Measurements from ENCODE around the gene MINDY1. TPM values are rescaled to one million over a fixed set of nuclear protein-coding genes. Genes with fewer than 3 reads are reported as not detected.

MINDY1 gene
- total RNA-seq, 1 donor from 2014 or later, result 10.7 TPM

DNA sequence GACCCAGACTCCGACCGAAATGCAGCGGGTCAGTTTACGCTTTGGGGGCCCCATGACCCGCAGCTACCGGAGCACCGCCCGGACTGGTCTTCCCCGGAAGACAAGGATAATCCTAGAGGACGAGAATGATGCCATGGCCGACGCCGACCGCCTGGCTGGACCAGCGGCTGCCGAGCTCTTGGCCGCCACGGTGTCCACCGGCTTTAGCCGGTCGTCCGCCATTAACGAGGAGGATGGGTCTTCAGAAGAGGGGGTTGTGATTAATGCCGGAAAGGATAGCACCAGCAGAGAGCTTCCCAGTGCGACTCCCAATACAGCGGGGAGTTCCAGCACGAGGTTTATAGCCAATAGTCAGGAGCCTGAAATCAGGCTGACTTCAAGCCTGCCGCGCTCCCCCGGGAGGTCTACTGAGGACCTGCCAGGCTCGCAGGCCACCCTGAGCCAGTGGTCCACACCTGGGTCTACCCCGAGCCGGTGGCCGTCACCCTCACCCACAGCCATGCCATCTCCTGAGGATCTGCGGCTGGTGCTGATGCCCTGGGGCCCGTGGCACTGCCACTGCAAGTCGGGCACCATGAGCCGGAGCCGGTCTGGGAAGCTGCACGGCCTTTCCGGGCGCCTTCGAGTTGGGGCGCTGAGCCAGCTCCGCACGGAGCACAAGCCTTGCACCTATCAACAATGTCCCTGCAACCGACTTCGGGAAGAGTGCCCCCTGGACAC, 41.4 kb upstream of the MINDY1 start:
- TF ChIP-seq CTCF (IDR thresholded peaks at IDR 0.05), result no peak
- intact Hi-C loops (cut with micrococcal nuclease), result loop anchor here (1.0 to 5.0 kb wide), 5 partner anchors 11 to 171 kb away; partner anchors contain the start of genes ARNT, CDC42SE1, GABPB2 and PRUNE1
- Mint-ChIP-seq H3K36me3 (ENCODE audit: low read depth) (peaks cover 27% of the 10 kb centered on the region), H3K27me3 (no peaks in the 10 kb centered on the region), H3K4me1 (peaks cover 42% of the 10 kb centered on the region), H3K27ac (peak overlapping the region; percentile 89), H3K4me3 (peak overlapping the region; percentile 94), H3K9me3 (no peaks in the 10 kb centered on the region)
- DNase-seq, result peak; percentile 58
- POLR2A ChIA-PET, result interaction anchor here (0.5 to 4.7 kb wide), 11 partner anchors 10 to 407 kb away, joined by 3 to 63 read pairs (median 5); partner anchors contain the start of genes CDC42SE1, GABPB2, MINDY1 and MLLT11
- ATAC-seq (ENCODE audit: low read depth), result peak; percentile 74
- CTCF ChIA-PET, result interaction anchor here (1.0 to 2.3 kb wide), 5 partner anchors 10 to 52 kb away, joined by 4 to 10 read pairs (median 9); partner anchors contain the start of genes CDC42SE1, GABPB2 and MLLT11

GRCh38 chr1:151047591-151047924, 40.9 kb upstream of the MINDY1 start, which contains the start of gene C1orf56:
TSS of gene C1orf56 (plus strand) at chr1:151047751. CDS start at chr1:151047848, 97 bp downstream.
- intact Hi-C loops (cut with micrococcal nuclease), result loop anchor here (5.0 kb wide), 1 partner anchor 170 kb away; the partner anchor contains the start of gene ARNT

GRCh38 chr1:151043163-151043562, 36.5 kb upstream of the MINDY1 start:
- H3K4me1 Mint-ChIP-seq, result peaks cover 16% of the 10 kb centered on the region
- ATAC-seq (ENCODE audit: low read depth) (no peak), DNase-seq (no peak)
- H3K27ac Mint-ChIP-seq, result no peak overlapping the region
- H3K9me3 Mint-ChIP-seq, result no peaks in the 10 kb centered on the region
- TF ChIP-seq CTCF (IDR thresholded peaks at IDR 0.05), result no peak
- POLR2A ChIA-PET, result interaction anchor here (1.1 to 1.2 kb wide), 2 partner anchors 16 to 28 kb away, joined by 4 to 5 read pairs; partner anchors contain the start of genes CDC42SE1 and GABPB2
- intact Hi-C loops (cut with micrococcal nuclease), result no loop called here
- CTCF ChIA-PET, result interaction anchor here (1.0 kb wide), 1 partner anchor 14 kb away, joined by 3 read pairs; no protein-coding TSS in a partner anchor
- no peak overlapping the region for H3K4me3 Mint-ChIP-seq
- H3K27me3 Mint-ChIP-seq, result no peaks in the 10 kb centered on the region
- peaks cover 5% of the 10 kb centered on the region for H3K36me3 Mint-ChIP-seq (ENCODE audit: low read depth)

More at GRCh38 chr1:151047591-151047924, 40.9 kb upstream of the MINDY1 start, which contains the start of gene C1orf56:
- Mint-ChIP-seq H3K4me3 (peak within 1 kb of the TSS; percentile 94), H3K36me3 (ENCODE audit: low read depth) (peaks cover 24% of the 10 kb centered on the region), H3K27ac (peak within 1 kb of the TSS; percentile 89), H3K4me1 (peaks cover 42% of the 10 kb centered on the region), H3K9me3 (no peaks in the 10 kb centered on the region), H3K27me3 (no peaks in the 10 kb centered on the region)
- DNase-seq (peak; percentile 56), ATAC-seq (ENCODE audit: low read depth) (peak; percentile 78)
- CTCF ChIA-PET, result interaction anchor here (1.1 to 2.3 kb wide), 4 partner anchors 10 to 24 kb away, joined by 5 to 10 read pairs (median 9); partner anchors contain the start of genes CDC42SE1, GABPB2 and MLLT11
- POLR2A ChIA-PET, result interaction anchor here (0.6 to 4.7 kb wide), 10 partner anchors 11 to 716 kb away, joined by 3 to 63 read pairs (median 5); partner anchors contain the start of genes CDC42SE1, GABPB2, MINDY1 and MLLT11
- TF ChIP-seq CTCF (IDR thresholded peaks at IDR 0.05), result no peak

GRCh38 chr1:151039521-151039920, 32.8 kb upstream of the MINDY1 start:
- DNase-seq (no peak), ATAC-seq (ENCODE audit: low read depth) (no peak)
- no peak for TF ChIP-seq CTCF (IDR thresholded peaks at IDR 0.05)
- Mint-ChIP-seq H3K4me1 (no peaks in the 10 kb centered on the region), H3K4me3 (no peak overlapping the region), H3K27me3 (no peaks in the 10 kb centered on the region), H3K9me3 (no peaks in the 10 kb centered on the region), H3K36me3 (ENCODE audit: low read depth) (peaks cover 13% of the 10 kb centered on the region), H3K27ac (no peak overlapping the region)
- ChIA-PET POLR2A (no interaction called here), CTCF (no interaction called here)
- intact Hi-C loops (cut with micrococcal nuclease), result no loop called here

GRCh38 chr1:151037032-151037431, 30.3 kb upstream of the MINDY1 start:
- Mint-ChIP-seq H3K27me3 (no peaks in the 10 kb centered on the region), H3K36me3 (ENCODE audit: low read depth) (peaks cover 24% of the 10 kb centered on the region), H3K4me1 (no peaks in the 10 kb centered on the region), H3K27ac (no peak overlapping the region), H3K9me3 (no peaks in the 10 kb centered on the region), H3K4me3 (no peak overlapping the region)
- no peak for DNase-seq
- CTCF ChIA-PET, result interaction anchor here (1.6 kb wide), 1 partner anchor 12 kb away, joined by 4 read pairs; no protein-coding TSS in a partner anchor
- intact Hi-C loops (cut with micrococcal nuclease), result no loop called here
- no peak for TF ChIP-seq CTCF (IDR thresholded peaks at IDR 0.05)
- no peak for ATAC-seq (ENCODE audit: low read depth)
- POLR2A ChIA-PET, result no interaction called here

Data from activated B cell treated with CpG ODN at 0.5 μM for 24 hours (primary cell).